IPS-20b (cell line): Measurements from ENCODE around the gene ZNF430.
A peak's percentile ranks its signal among the peaks of the same experiment; 100 is the strongest.
"Not testable (repeated sequence)": the region's sequence is repeated elsewhere in the genome, so short reads cannot be mapped to it uniquely, and the experiment has no call there.

Experiments
- H3K27ac ChIP-seq: one replicate; pipeline ENCODE4 v1.5.1; 2013; ENCODE audit warnings: low read length
- H3K27me3 ChIP-seq: 2 replicates; pipeline ENCODE4 v1.6.1; 2013; ENCODE audit warnings: mild to moderate bottlenecking, low read length, inconsistent platforms; ENCODE audit not compliant: insufficient read depth
- H3K36me3 ChIP-seq: 2 replicates; pipeline ENCODE4 v1.6.1; 2013; ENCODE audit warnings: low read depth, mild to moderate bottlenecking, inconsistent platforms, low read length, moderate library complexity; ENCODE audit not compliant: insufficient read depth
- H3K4me1 ChIP-seq: 2 replicates; pipeline ENCODE4 v1.6.1; 2013; ENCODE audit warnings: mild to moderate bottlenecking, control low read depth, inconsistent platforms, low read length, moderate library complexity; ENCODE audit not compliant: insufficient read depth
- H3K4me3 ChIP-seq: 2 replicates; pipeline ENCODE4 v1.5.1; 2013; ENCODE audit warnings: mild to moderate bottlenecking, low read length, inconsistent platforms
- H3K9ac ChIP-seq: 2 replicates; pipeline ENCODE4 v1.6.1; 2013; ENCODE audit warnings: low read depth, mild to moderate bottlenecking, inconsistent platforms, low read length, moderate library complexity
- H3K9me3 ChIP-seq: 2 replicates; pipeline ENCODE4 v1.6.1; 2013; ENCODE audit warnings: mild to moderate bottlenecking, low read depth, low read length, inconsistent platforms; ENCODE audit not compliant: insufficient read depth

ZNF430 gene

DNA sequence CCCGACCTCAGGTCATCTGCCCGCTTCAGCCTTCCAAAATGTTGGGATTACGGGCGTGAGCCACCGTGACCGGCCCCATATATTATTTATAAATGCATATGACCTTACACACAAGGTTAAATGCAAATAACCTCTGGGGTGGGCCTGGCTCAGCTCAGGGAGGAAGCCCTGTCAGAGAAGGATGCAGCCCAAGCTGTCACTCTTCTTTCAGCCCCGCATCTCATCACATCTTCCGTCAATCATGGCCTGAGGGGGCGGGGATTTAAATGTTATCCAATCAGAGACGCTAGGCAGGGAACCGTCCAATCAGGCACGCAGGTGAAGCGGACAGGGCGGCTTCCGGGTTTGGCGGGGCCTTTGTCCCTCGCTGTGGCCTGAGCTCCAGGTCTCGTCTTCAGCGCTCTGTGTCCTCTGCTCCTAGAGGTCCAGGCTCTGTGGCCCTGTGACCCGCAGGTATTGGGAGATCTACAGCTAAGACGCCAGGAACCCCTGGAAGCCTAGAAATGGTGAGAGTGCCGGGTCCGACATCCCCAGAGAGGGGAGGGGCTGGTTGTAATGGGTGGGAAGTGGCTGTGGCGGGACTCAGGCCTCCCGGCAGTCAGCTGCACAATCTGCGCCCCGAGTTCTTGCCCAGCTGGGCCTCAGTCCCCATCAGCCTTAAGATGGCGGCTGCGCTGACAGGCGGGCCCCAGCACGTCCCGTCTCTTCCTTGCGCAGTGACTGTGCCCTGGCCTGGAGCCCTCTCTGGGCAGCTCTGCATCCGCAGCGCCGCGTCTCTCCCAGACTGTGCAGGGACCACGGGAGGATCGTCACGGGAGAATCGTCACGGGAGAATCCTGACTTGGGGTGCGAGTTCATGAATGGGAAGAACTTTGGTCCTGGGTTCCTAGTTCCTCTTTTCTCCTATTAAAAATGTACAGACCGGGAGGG lies at the start of gene ZNF430:
ZNF430 (plus strand) TSS at position 360 of the 930 bp plus-strand sequence; CDS start at position 504, 144 bp downstream.
- Histone ChIP-seq H3K27me3 (no peaks in the 10 kb centered on the region), H3K9me3 (no peaks in the 10 kb centered on the region), H3K4me3 (peak within 1 kb of the TSS; percentile 96), H3K36me3 (peaks cover 32% of the 10 kb centered on the region), H3K27ac (peak within 1 kb of the TSS; percentile 25), H3K9ac (peak within 1 kb of the TSS; percentile 92), H3K4me1 (peaks cover 10% of the 10 kb centered on the region)

DNA sequence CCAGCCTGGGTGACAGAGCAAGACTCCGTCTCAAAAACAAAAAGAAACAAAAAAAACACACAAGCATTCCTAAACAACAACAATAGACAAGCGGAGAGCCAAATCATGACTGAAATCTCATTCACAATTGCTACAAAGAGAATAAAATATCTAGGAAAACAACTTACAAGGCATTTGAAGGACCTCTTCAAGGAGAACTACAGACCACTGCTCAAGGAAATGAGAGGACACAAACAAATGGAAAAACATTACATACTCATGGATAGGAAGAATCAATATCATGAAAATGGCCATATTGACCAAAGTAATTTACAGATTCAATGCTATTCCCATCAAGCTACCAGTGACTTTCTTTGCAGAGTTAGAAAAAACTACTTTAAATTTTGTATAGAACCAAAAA lies 27.7 kb upstream of the ZNF430 start:
- peaks cover 17% of the 10 kb centered on the region for H3K9me3 ChIP-seq

DNA sequence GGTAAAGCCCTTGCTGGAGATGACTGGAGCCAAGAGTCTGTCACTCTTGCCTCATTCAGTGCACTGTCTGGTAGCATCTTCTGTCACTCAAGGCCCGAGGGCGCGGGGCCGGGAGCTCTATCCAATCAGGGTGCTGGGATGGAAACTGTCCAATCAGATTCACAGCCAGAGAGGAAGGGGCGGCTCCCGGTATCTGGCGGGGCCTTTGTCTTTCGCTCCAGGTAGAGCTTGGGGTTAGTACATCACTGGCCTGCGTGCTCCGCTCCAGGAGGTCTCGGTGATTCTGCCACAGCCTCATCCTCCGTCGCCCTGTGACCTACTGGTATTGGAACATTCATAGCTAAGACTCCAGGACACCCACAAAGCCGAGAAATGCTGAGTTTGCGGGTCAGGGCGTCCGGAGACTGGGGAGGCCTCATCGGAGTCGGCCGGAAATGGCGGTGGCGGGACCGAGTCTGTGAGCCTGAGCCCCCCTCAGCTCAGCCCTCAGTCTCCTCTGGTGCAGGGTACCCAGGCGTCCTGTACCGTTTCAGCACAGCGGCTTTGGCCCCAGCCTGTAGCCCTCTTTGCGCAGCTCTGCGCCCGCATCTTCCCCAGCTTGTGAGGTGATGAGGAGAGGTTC lies 20.6 kb upstream of the ZNF430 start:
- H3K9me3 ChIP-seq, result no peaks in the 10 kb centered on the region; the same call in 1 of the 2 replicates
- H3K36me3 ChIP-seq, result no peaks in the 10 kb centered on the region
- H3K9ac ChIP-seq, result peak overlapping the region; percentile 86; the same call in 1 of the 2 replicates
- H3K4me1 ChIP-seq, result no peaks in the 10 kb centered on the region
- peak overlapping the region; percentile 79; the same call in 1 of the 2 replicates for H3K4me3 ChIP-seq
- no peaks in the 10 kb centered on the region for H3K27me3 ChIP-seq
- H3K27ac ChIP-seq, result peak overlapping the region; percentile 40

More for the DNA sequence above, 27.7 kb upstream of the ZNF430 start:
- H3K4me1 ChIP-seq, H3K27ac ChIP-seq, H3K27me3 ChIP-seq, H3K9ac ChIP-seq, H3K4me3 ChIP-seq, H3K36me3 ChIP-seq: not testable (repeated sequence)

DNA sequence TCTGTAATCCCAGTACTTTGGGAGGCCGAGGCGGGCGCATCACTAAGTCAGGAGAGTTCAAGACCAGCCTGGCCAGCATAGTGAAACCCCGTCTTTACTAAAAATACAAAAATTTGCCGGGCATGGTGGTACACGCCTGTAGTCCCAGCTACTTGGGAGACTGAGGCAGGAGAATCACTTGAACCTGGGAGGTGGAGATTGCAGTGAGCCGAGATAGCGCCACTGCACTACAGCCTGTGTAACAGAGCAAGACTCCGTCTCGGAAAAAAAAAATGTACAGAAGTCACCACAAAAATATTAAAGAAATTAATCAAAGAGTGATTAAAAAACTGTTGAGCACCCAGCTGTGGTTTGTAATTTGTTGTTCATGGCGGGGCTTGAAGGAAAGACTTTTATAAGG lies 781 bp downstream of the ZNF430 start:
- Histone ChIP-seq H3K36me3 (peaks cover 36% of the 10 kb centered on the region), H3K9ac (peak overlapping the region; percentile 92; the same call in 1 of the 2 replicates), H3K27ac (peak overlapping the region; percentile 25), H3K4me1 (peaks cover 10% of the 10 kb centered on the region), H3K4me3 (peak overlapping the region; percentile 96)
- H3K9me3 ChIP-seq, H3K27me3 ChIP-seq: not testable (repeated sequence)

DNA sequence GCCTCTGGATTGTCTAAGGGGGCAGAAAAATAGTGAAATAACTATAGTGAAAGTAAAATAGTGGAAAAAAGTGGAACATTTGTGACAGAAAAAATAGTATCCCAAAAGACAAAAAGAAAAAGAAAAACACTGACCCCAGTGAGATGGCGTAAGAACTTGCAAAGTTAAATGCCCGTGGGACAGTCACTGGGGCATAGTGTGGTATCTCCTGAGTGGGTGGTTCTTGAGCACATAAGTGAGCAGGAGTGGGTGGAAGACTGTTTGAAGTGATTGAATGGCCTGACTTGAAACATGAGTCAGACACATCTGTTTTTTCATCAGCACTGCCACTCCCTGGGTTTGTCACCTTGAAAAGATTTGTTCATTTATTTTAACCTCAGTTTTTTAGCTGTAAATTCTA lies 2.5 kb downstream of the ZNF430 start:
- Histone ChIP-seq H3K9ac (no peak overlapping the region), H3K36me3 (peaks cover 49% of the 10 kb centered on the region), H3K27me3 (no peaks in the 10 kb centered on the region), H3K4me1 (peaks cover 10% of the 10 kb centered on the region), H3K4me3 (no peak overlapping the region), H3K27ac (no peak overlapping the region), H3K9me3 (no peaks in the 10 kb centered on the region)

DNA sequence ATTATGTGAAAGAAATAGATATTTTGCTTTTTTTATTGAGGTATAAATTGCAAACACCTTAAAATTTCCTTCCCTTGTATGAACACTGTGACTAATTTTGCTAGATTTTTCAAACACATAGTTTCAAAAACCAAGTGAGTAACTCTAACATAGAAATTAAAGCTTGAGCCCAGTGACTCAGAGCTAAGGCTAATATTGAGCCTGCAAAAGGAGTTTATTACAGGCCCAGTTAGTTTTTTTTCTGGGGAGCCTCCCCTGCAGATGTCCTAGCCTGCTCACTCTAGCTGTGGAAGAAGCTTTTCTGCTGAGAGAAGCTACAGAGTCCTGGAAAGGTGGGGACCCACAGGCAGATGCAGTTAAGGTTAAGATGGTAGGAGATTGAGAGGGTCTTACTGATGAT lies 3.4 kb downstream of the ZNF430 start:
- no peak overlapping the region for H3K9ac ChIP-seq
- no peak overlapping the region for H3K27ac ChIP-seq
- H3K27me3 ChIP-seq, result no peaks in the 10 kb centered on the region
- no peak overlapping the region for H3K4me3 ChIP-seq
- H3K36me3 ChIP-seq, result peaks cover 51% of the 10 kb centered on the region
- H3K9me3 ChIP-seq, result no peaks in the 10 kb centered on the region
- peaks cover 10% of the 10 kb centered on the region for H3K4me1 ChIP-seq

DNA sequence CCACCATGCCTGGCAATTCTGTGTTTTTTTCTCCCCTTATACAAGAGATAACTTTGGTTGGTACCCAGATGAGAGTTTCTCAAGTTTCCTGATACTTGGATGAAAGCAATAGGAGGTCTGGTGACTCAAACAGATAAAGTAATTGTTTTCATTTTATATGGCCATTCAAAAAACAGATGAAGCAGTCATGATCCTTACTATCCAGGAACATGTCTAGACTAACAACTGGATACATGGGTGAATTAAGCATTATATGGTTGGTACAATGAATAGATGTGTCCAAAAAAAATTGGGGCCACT lies 8.5 kb downstream of the ZNF430 start:
- Histone ChIP-seq H3K27ac (no peak overlapping the region), H3K9me3 (no peaks in the 10 kb centered on the region)

DNA sequence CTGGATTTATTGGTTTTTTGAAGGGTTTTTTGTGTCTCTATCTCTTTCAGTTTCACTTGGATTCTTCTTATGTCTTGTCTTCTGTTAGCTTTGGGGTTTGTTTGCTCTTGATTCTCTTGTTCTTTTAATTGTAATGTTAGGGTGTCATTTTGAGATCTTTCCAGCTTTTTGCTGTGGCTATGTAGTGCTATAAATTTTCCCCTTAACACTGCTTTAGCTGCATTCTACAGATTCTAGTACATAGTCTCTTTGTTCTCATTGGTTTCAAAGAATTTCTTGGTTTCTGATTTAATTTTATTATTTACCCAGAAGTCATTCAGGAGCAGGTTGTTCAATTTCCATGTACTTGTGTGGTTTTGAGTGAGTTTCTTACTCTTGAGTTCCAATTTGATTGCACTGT lies 24.6 kb downstream of the ZNF430 start:
- no peak overlapping the region for H3K4me3 ChIP-seq
- no peaks in the 10 kb centered on the region for H3K4me1 ChIP-seq
- H3K36me3 ChIP-seq, result peaks cover 26% of the 10 kb centered on the region
- H3K9me3 ChIP-seq, result peaks cover 18% of the 10 kb centered on the region; the same call in 1 of the 2 replicates
- no peak overlapping the region for H3K9ac ChIP-seq
- no peaks in the 10 kb centered on the region for H3K27me3 ChIP-seq
- no peak overlapping the region for H3K27ac ChIP-seq

More for the DNA sequence above, 8.5 kb downstream of the ZNF430 start:
- Histone ChIP-seq H3K9ac (no peak overlapping the region), H3K4me1 (peaks cover 7% of the 10 kb centered on the region), H3K27me3 (no peaks in the 10 kb centered on the region), H3K36me3 (peaks cover 43% of the 10 kb centered on the region), H3K4me3 (no peak overlapping the region)

DNA sequence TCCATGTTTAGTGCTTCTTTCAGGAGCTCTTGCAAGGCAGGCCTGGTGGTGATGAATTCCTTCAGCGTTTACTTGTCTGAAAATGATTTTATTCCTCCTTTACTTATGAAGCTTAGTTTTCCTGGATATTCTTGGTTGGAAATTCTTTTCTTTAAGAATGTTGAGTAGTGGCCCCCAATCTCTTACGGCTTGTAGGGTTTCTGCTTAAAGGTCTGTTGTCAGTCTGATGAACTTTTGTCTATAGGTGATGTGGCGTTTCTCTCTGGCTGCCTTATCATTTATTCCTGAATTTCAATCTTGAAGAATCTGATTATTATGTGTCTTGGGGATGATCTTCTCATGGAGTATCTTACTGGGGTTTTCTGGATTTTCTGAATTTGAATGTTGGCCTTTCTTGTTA lies 26.0 kb downstream of the ZNF430 start:
- no peak overlapping the region for H3K4me3 ChIP-seq
- no peak overlapping the region for H3K9ac ChIP-seq
- peaks cover 21% of the 10 kb centered on the region for H3K36me3 ChIP-seq
- no peaks in the 10 kb centered on the region for H3K4me1 ChIP-seq
- no peaks in the 10 kb centered on the region for H3K27me3 ChIP-seq
- H3K9me3 ChIP-seq, result peaks cover 18% of the 10 kb centered on the region; the same call in 1 of the 2 replicates
- H3K27ac ChIP-seq, result no peak overlapping the region

DNA sequence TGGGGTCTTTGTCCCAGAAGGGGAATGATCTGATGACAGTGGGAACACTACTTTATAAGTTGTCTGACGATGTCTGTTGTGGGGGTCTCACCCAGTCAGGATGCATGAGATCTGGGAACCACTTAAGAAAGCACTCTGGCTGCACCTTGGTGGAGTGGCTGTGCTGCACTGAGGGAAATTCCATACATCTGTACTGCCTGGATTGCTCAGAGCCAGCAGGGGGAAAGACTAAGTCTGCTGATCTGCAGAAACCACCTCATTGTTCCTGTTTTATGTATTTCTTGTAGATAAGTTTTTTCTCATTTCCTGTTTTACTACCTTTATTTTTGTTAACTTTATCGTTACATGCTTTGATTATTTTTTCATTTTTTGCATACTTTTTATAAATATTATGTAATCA lies 27.3 kb downstream of the ZNF430 start:
- Histone ChIP-seq H3K27me3 (no peaks in the 10 kb centered on the region), H3K9me3 (peaks cover 18% of the 10 kb centered on the region; the same call in 1 of the 2 replicates), H3K36me3 (peaks cover 21% of the 10 kb centered on the region), H3K4me1 (no peaks in the 10 kb centered on the region), H3K4me3 (no peak overlapping the region), H3K27ac (no peak overlapping the region), H3K9ac (no peak overlapping the region)

DNA sequence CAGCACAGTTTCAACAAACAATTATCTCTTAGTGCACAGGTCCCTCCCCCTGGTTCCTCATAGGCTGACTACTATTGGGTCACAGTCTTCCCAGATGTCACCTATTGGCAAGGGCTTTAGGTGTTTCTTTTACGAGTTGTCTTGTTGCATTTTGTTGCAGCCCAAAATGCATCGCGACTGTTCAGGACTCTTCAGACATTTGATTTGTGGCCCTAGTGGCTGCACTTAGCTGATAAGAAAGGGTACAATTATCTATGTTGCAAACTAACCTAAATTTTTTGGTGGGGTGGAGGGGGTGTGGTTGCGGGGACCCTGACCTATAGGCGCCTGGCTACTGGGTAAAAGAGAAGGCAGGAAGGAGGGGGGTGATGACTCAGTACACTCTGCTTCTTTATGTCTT lies 32.4 kb downstream of the ZNF430 start:
- no peak overlapping the region for H3K9ac ChIP-seq
- H3K4me3 ChIP-seq, result no peak overlapping the region
- H3K4me1 ChIP-seq, result no peaks in the 10 kb centered on the region
- H3K27ac ChIP-seq, result no peak overlapping the region
- peaks cover 7% of the 10 kb centered on the region for H3K9me3 ChIP-seq
- H3K27me3 ChIP-seq, result no peaks in the 10 kb centered on the region
- peaks cover 37% of the 10 kb centered on the region for H3K36me3 ChIP-seq

DNA sequence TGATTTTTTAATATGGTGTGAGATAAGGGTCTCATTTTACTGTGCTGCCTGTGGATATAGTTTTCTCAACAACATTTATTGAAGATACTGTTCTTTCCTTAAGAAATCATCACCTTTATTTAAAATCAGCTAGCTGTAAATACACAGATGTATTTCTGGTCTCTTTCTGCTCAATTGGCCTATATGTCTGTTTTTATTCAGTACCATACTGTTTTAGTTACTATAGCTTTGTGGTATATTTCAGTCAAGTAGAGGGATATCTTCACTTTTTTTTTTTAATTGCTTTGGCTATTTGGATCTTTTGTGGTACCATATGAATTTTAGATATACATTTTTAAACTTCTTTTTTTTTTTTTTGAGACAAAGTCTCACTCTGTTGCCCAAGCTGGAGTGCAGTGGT lies 44.9 kb downstream of the ZNF430 start:
- Histone ChIP-seq H3K36me3 (no peaks in the 10 kb centered on the region), H3K9me3 (no peaks in the 10 kb centered on the region)

More for the DNA sequence above, 44.9 kb downstream of the ZNF430 start:
- Histone ChIP-seq H3K4me1 (no peaks in the 10 kb centered on the region), H3K27ac (no peak overlapping the region), H3K9ac (no peak overlapping the region), H3K27me3 (no peaks in the 10 kb centered on the region), H3K4me3 (no peak overlapping the region)
